ENCODE results near the gene MATN4. TPM values are rescaled to one million over a fixed set of nuclear protein-coding genes. Genes with fewer than 3 reads are reported as not detected.

The MATN4 gene
- total RNA-seq, 2 donors from 2014 or later, result not detected

GRCh38 chr20:45329497-45330319, 21.6 kb upstream of the MATN4 start:
- no peak for TF ChIP-seq CTCF (IDR thresholded peaks at IDR 0.05)
- Histone ChIP-seq H3K27me3 (no peaks in the 10 kb centered on the region), H3K4me3 (no peak overlapping the region), H3K9me3 (no peaks in the 10 kb centered on the region), H3K4me1 (no peaks in the 10 kb centered on the region), H3K27ac (no peak overlapping the region), H3K36me3 (peaks cover 90% of the 10 kb centered on the region)
- no peak for DNase-seq (ENCODE audit: low spot score)

- no peak for TF ChIP-seq CTCF (IDR thresholded peaks at IDR 0.05)
- no peak overlapping the region for H3K4me3 ChIP-seq
- H3K9me3 ChIP-seq, result no peaks in the 10 kb centered on the region
- peaks cover 83% of the 10 kb centered on the region for H3K36me3 ChIP-seq
- no peaks in the 10 kb centered on the region for H3K27me3 ChIP-seq
- no peaks in the 10 kb centered on the region for H3K4me1 ChIP-seq
- DNase-seq (ENCODE audit: low spot score), result no peak
- no peak overlapping the region for H3K27ac ChIP-seq
Measured at GRCh38 chr20:45328451-45328850, 20.4 kb upstream of the MATN4 start.

GRCh38 chr20:45325371-45325770, 17.3 kb upstream of the MATN4 start:
- no peaks in the 10 kb centered on the region for H3K4me1 ChIP-seq
- no peak overlapping the region for H3K27ac ChIP-seq
- no peak overlapping the region for H3K4me3 ChIP-seq
- no peak for TF ChIP-seq CTCF (IDR thresholded peaks at IDR 0.05)
- H3K36me3 ChIP-seq, result peaks cover 53% of the 10 kb centered on the region
- no peaks in the 10 kb centered on the region for H3K27me3 ChIP-seq
- no peaks in the 10 kb centered on the region for H3K9me3 ChIP-seq
- no peak for DNase-seq (ENCODE audit: low spot score)

- Histone ChIP-seq H3K27me3 (no peaks in the 10 kb centered on the region), H3K9me3 (no peaks in the 10 kb centered on the region), H3K4me3 (no peak overlapping the region), H3K4me1 (peaks cover 0 to 5% of the 10 kb centered on the region in 2 donors), H3K36me3 (peaks cover 37% of the 10 kb centered on the region), H3K27ac (peak overlapping the region; percentile 22 to 29)
- no peak for DNase-seq (ENCODE audit: low spot score)
- TF ChIP-seq CTCF (IDR thresholded peaks at IDR 0.05), result no peak
Measured at GRCh38 chr20:45323731-45324130, 15.6 kb upstream of the MATN4 start.

GRCh38 chr20:45322952-45323383, 14.9 kb upstream of the MATN4 start:
- Histone ChIP-seq H3K9me3 (no peaks in the 10 kb centered on the region), H3K36me3 (peaks cover 30% of the 10 kb centered on the region), H3K4me1 (peaks cover 0 to 5% of the 10 kb centered on the region in 2 donors), H3K27ac (peak overlapping the region in 1 of 2 donors; percentile 29), H3K4me3 (no peak overlapping the region), H3K27me3 (no peaks in the 10 kb centered on the region)
- peak; percentile 78 for DNase-seq (ENCODE audit: low spot score)
- TF ChIP-seq CTCF (IDR thresholded peaks at IDR 0.05), result peak; percentile 18 to 68
